HG02571 (cell line): Measurements from ENCODE around the gene MYMK.

Experiments
- ATAC-seq: cut with Tn5 transposase; IDR thresholded peaks from one replicate; pipeline ENCODE4 v1.9.1; 2021; ENCODE audit warnings: mild to moderate bottlenecking, moderate library complexity; ENCODE audit not compliant: unreplicated experiment

MYMK gene

GRCh38 chr9:133519693-133520092 is 5.1 kb downstream of the MYMK start:
- no peak for ATAC-seq

DNA sequence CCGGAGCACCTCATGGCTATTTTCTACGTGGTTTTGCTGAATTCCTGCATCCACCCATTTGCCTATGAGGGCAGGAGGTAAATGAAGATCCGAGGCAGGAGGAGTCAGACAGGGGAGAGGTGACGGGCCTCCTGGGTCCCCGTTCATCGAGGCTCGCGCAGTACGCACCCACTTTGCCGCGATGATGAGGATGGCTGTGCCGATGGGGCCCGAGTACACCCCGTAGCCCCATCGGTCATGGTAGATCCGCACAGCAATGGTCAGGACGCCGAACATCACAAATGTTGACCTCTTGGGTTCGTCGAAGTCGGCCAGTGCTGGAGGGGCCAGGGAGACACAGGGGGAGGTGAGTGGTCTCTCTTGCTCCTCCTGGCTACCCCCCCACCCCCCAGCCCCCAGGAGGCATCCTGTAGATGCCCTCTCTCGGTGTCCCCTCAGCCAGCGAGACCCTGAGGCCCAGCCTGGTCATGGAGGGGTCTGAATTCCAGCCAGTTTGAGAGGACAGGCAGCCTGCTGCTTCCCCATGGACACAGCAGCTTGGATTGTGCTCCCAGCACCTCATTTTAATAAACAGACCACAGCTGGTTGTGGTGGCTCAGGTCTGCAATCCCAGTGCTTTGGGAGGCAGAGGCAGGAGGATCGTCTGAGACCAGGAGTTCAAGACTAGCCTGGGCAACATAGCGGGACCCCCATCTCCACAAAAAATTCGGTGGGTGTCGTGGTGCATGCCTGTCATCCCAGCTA is 5.9 kb downstream of the MYMK start:
- ATAC-seq, result no peak

GRCh38 chr9:133518200-133518599 is 6.6 kb downstream of the MYMK start:
- no peak for ATAC-seq

DNA sequence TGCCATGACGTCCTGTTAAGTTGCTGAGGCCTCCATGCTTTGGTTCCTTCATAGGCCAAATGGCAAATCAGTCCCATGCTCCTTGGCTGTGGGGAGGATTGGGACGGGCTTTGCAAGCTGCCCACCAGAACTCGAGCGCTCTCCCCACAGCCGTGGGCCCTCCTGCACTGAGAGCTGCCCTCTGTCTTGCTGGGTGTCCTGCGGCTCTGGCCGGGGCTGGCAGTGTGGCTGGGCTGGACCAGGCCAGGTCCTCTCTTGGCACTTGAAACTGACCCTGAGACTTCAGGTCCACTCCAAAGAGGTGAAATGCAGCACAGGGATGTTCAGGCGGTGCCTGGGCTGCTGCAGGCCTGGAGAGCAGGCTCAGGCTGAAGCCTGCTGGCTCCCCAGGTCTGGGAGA is 7.0 kb downstream of the MYMK start:
- no peak for ATAC-seq

DNA sequence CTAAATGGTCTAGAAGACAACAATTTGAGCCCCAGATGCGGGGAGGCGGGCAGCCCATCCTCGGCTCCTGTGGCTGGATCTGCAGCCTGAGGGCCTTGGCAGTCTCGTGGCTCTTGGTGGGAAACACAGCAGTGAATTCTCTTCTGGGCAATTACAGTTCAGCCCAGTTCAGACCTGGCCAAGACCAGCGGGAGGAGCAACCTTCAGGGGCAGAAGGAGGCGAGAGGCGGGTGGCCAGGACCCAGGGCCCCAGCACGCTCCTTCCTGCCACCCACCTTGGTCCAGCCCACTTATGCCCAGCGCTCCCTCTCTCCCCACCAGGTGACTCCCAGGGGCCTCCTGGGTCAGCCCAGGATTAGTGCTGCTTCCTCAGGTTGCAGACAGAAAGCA is 7.8 kb downstream of the MYMK start:
- ATAC-seq, result no peak

GRCh38 chr9:133516256-133516960 is 8.4 kb downstream of the MYMK start:
- no peak for ATAC-seq

- ATAC-seq, result no peak
Measured at GRCh38 chr9:133515615-133516255, 9.0 kb downstream of the MYMK start.

- ATAC-seq, result no peak
Measured at GRCh38 chr9:133515240-133515610, 9.5 kb downstream of the MYMK start.

DNA sequence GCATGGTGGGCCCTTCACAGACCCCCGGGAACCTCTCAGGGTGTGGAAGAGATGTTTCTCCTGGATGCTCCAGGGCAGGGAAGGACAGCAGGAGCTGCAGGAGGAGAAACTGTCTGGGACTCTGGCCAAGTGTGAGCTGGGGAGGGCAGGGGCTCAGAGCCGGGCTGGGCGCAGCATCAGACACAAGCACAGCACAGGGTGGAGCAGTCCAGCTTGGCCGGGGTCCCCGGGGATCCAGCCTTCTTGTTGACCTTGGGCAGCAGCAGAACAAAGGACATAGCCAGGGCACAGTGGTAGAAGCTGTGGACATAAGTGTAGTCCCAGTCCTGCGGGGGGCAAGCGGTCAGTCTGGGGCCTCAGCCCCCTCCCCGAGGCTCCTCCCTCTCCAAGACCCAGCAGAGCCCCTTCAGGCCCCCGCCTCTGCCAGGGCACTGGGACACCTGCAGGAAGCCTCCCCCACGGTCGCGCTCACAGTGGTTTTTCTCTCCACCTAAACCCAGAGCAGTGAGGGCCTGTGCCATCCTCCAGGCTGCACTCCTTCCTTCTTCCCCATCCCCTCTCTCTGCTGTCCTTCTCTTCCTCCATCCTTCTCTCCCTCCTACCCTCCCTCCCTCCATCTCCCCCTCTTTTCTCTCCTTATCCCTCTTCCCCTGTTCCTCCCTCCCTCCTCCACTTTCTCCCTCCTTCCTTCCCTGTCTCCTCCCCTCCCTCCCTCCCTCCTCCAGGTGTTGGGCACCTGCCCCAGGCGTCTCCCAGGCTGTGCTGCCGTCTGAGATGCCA is 10.1 kb downstream of the MYMK start:
- ATAC-seq, result no peak

DNA sequence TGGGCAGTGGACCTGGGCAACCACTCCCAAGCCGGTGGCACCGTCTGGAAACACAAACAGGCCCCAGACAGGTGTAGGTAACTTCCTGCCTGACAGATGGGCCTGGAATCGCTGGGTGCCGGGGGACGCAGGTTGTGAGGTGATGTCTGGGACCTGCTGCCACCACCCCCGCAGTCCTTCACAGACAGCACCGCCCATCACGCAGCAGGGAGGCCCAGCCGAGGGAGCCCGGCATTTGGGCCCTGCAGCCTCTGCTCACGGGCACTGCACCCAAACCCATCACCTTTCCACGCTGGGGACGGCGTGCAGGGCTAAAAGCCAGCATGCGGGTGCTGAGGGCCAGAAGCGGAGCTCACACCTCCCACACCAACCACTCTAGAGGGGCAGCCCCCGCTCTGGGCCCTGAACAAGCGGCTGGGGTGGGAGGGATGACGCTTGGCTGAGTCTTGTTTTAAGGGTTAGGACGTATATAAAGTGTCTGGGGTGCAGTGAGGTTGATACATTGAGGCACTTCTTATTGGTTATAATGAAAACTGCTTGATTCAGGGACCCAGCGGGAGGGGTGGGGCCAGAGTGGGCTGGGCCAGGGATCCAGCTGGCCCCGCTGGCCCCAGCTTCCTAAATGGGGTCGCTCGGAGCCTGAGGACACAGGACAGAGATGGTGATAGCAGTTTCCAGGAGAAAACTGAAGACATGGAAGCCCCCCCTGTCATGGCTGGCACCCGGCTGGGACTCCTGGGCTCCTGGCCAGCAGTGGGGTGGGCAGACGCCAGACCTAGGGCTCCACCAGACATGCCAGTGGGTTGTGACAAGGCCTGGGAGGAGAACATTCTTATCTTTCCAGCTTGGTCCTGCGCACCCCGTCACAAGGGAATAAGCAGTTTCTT is 11.3 kb downstream of the MYMK start:
- no peak for ATAC-seq

- no peak for ATAC-seq
Measured at GRCh38 chr9:133512253-133513213, 12.2 kb downstream of the MYMK start.

- no peak for ATAC-seq
Measured at GRCh38 chr9:133511607-133512006, 13.2 kb downstream of the MYMK start.

GRCh38 chr9:133510926-133511505 is 13.7 kb downstream of the MYMK start:
- no peak for ATAC-seq

DNA sequence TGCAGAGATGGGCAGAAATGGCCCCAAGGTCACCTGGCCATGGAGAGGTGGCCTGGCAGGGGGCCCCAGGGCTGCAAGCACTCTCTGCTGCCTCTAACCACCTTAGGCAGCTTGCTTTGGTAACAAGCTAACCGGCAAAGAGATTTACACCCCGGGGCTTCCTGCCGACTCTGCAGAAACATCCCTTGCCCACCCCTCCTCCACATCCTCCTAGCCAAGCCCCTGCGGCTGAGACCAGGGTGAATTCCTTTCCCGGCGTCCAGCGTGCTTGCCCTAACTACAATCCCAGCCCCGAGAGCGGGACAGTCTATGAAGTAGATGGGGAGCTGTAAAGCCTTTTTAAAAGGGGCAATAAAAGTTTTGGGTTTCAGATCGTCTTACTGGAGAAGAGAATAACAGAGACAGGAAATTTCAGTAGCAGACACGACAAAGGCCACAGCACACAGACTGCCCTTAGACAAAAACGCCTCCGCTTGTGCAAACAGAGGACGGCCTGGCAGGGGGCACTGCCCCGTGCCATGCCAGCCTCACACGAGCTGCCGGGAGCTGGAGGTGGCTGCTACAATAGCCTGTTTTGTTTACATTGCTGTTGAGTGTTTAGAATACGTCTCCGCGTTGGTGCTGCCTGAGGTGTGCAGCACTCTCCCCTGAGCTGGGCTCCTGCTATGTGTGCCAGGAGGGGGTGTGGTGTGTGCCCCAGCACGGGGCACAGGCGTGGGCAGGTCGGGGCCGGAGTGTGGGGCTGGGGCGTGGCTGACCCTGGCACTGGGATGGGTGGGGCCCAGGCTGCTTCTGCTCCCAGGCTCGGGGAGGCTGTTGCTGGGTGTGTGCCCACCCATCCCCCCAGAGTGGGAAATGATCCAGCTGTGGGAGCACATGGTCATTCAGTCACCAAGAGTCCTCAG is 15.3 kb downstream of the MYMK start:
- ATAC-seq, result no peak

- ATAC-seq, result no peak
Measured at GRCh38 chr9:133508046-133508445, 16.7 kb downstream of the MYMK start.

DNA sequence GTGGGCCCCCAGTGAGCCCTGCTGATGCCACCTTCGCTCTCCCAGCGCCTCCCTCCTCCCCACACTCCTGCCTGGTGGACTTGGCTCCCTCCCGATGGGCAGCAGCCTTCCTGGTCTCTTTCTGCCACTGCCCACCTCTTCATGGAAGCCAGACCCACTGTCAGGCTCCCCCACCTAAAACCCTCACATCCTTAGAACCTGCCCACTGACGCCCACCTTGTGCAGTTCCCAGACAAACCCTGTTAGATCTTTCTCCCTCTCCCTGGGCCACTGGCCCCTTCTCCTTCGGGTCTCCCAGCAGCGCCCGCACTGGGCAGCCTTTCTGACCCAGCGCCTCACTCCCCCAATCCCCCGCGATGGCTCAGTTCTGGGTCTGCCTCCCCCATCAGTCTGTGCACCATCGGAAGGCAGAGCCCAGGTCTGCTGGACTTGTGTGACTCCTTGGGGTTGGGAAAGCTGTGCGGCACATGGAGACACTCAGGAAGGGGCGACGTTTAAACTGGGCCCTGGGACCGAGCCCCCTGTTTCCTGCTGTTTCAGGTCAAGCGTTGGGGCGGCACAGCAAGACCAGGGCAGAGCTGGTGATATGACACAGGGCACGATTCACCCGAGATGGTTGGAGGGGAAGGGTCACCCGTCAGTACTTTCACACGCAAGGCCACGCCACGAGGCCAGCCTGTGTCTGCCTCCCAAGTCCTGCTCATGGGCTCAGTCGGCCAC is 17.4 kb downstream of the MYMK start:
- ATAC-seq, result no peak

DNA sequence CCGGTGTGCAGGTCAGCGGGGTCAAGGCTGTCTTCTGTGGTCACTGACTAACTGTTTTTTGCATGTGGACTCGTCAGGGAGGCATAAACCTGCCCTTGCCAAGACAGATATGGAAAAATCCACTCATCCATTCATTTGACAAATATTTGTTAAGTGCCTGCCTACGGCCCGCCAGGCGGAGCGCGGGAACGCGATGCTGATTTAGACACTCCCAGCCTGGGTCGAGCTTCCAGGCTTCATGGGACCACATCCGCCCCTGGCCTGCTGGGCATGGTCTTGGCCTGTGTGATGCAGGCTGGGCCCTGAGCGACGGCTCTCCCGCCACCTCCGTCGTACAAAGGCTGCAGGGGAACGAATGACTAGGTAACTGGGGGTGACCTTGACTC is 18.1 kb downstream of the MYMK start:
- ATAC-seq, result no peak
